Measurements from ENCODE around the gene TAF3.

- TF ChIP-seq, protein P1, sequence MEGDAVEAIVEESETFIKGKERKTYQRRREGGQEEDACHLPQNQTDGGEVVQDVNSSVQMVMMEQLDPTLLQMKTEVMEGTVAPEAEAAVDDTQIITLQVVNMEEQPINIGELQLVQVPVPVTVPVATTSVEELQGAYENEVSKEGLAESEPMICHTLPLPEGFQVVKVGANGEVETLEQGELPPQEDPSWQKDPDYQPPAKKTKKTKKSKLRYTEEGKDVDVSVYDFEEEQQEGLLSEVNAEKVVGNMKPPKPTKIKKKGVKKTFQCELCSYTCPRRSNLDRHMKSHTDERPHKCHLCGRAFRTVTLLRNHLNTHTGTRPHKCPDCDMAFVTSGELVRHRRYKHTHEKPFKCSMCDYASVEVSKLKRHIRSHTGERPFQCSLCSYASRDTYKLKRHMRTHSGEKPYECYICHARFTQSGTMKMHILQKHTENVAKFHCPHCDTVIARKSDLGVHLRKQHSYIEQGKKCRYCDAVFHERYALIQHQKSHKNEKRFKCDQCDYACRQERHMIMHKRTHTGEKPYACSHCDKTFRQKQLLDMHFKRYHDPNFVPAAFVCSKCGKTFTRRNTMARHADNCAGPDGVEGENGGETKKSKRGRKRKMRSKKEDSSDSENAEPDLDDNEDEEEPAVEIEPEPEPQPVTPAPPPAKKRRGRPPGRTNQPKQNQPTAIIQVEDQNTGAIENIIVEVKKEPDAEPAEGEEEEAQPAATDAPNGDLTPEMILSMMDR (tag by site-specific recombination; IDR thresholded peaks at IDR 0.05), result no peak
- TF ChIP-seq, protein P2, sequence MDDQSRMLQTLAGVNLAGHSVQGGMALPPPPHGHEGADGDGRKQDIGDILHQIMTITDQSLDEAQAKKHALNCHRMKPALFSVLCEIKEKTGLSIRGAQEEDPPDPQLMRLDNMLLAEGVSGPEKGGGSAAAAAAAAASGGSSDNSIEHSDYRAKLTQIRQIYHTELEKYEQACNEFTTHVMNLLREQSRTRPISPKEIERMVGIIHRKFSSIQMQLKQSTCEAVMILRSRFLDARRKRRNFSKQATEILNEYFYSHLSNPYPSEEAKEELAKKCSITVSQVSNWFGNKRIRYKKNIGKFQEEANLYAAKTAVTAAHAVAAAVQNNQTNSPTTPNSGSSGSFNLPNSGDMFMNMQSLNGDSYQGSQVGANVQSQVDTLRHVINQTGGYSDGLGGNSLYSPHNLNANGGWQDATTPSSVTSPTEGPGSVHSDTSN (CRISPR knock-in tag; IDR thresholded peaks at IDR 0.05), result no peak
- no peak for TF ChIP-seq RBAK (tag by site-specific recombination; IDR thresholded peaks at IDR 0.05)
- TF ChIP-seq ZNF792 (tag by site-specific recombination; IDR thresholded peaks at IDR 0.05), result no peak
- no peak for TF ChIP-seq ATF2 (tag by site-specific recombination; IDR thresholded peaks at IDR 0.05; ENCODE audit: low read depth)
- no peak for TF ChIP-seq ZBTB7A (tag by site-specific recombination; IDR thresholded peaks at IDR 0.05; ENCODE audit: low read depth)
- no peak for TF ChIP-seq ZNF629 (tag by site-specific recombination; IDR thresholded peaks at IDR 0.05)
- TF ChIP-seq ZNF174 (tag by site-specific recombination; IDR thresholded peaks at IDR 0.05), result no peak
- TF ChIP-seq ZNF274 (IDR thresholded peaks at IDR 0.05; ENCODE audit: low read length), result no peak
- TF ChIP-seq ZNF274 (tag by site-specific recombination; IDR thresholded peaks at IDR 0.05; ENCODE audit: borderline replicate concordance), result no peak
- no peak for TF ChIP-seq ZNF211 (tag by site-specific recombination; IDR thresholded peaks at IDR 0.05; ENCODE audit: low read depth)
- TF ChIP-seq ZNF138 (tag by site-specific recombination; IDR thresholded peaks at IDR 0.05; ENCODE audit: borderline replicate concordance), result no peak
- TF ChIP-seq ZBTB26 (tag by site-specific recombination; optimal IDR thresholded peaks at IDR 0.05), result no peak
- TF ChIP-seq, protein P3, sequence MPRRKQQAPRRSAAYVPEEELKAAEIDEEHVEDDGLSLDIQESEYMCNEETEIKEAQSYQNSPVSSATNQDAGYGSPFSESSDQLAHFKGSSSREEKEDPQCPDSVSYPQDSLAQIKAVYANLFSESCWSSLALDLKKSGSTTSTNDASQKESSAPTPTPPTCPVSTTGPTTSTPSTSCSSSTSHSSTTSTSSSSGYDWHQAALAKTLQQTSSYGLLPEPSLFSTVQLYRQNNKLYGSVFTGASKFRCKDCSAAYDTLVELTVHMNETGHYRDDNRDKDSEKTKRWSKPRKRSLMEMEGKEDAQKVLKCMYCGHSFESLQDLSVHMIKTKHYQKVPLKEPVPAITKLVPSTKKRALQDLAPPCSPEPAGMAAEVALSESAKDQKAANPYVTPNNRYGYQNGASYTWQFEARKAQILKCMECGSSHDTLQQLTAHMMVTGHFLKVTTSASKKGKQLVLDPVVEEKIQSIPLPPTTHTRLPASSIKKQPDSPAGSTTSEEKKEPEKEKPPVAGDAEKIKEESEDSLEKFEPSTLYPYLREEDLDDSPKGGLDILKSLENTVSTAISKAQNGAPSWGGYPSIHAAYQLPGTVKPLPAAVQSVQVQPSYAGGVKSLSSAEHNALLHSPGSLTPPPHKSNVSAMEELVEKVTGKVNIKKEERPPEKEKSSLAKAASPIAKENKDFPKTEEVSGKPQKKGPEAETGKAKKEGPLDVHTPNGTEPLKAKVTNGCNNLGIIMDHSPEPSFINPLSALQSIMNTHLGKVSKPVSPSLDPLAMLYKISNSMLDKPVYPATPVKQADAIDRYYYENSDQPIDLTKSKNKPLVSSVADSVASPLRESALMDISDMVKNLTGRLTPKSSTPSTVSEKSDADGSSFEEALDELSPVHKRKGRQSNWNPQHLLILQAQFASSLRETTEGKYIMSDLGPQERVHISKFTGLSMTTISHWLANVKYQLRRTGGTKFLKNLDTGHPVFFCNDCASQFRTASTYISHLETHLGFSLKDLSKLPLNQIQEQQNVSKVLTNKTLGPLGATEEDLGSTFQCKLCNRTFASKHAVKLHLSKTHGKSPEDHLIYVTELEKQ (tag by site-specific recombination; IDR thresholded peaks at IDR 0.05; ENCODE audit: borderline replicate concordance), result no peak
- TF ChIP-seq REST (tag by site-specific recombination; IDR thresholded peaks at IDR 0.05), result no peak
Observed at GRCh38 chr10:8014649-8015048, 196.3 kb downstream of the TAF3 start.

All from HEK293 (cell line).